HG02763 (cell line): ENCODE data around the gene IRAG1.

Experiments
- ATAC-seq: cut with Tn5 transposase; IDR thresholded peaks from one replicate; pipeline ENCODE4 v1.9.1; 2021; ENCODE audit warnings: mild to moderate bottlenecking, moderate library complexity; ENCODE audit not compliant: unreplicated experiment

The IRAG1 gene

GRCh38 chr11:10693509-10694081, at the start of gene IRAG1:
TSS of gene IRAG1 (minus strand) at chr11:10693755. CDS start at chr11:10693602, 153 bp downstream.
- ATAC-seq: no peak

DNA sequence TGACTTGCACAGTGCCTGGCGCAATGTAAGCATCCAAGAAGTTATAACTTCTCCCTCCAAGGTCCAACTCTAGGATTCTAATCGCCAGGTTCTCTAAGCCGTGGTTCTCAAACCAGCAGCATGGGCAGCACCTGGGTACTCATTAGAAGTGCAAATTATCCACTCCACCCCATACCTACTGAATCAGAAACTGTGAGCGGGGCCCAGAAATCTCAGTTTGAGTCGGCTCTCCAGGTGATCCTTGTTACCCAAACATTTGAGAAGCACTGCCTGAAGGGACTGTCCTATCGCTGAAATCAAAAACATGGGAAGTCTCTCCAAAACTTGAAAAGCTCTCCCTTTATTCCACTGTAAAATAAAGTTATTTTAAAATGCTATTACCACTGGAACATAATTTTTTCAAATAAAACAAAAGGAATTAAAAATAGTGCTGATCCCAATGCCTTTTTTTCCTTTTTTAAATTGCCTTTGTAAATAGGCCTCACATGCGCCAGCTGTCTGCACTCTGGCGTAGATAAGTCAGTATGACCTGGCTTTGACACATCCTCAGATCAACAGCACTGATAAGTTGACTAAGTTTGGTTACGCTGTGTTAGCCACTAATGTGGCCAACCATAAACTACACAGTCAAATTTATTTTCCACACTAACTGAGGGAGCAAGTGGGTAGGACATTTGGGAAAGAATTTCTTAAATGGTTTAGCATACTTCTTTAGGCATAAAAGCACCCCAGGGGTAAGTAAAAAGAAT, 49.1 kb upstream of the IRAG1 start:
- ATAC-seq: no peak

DNA sequence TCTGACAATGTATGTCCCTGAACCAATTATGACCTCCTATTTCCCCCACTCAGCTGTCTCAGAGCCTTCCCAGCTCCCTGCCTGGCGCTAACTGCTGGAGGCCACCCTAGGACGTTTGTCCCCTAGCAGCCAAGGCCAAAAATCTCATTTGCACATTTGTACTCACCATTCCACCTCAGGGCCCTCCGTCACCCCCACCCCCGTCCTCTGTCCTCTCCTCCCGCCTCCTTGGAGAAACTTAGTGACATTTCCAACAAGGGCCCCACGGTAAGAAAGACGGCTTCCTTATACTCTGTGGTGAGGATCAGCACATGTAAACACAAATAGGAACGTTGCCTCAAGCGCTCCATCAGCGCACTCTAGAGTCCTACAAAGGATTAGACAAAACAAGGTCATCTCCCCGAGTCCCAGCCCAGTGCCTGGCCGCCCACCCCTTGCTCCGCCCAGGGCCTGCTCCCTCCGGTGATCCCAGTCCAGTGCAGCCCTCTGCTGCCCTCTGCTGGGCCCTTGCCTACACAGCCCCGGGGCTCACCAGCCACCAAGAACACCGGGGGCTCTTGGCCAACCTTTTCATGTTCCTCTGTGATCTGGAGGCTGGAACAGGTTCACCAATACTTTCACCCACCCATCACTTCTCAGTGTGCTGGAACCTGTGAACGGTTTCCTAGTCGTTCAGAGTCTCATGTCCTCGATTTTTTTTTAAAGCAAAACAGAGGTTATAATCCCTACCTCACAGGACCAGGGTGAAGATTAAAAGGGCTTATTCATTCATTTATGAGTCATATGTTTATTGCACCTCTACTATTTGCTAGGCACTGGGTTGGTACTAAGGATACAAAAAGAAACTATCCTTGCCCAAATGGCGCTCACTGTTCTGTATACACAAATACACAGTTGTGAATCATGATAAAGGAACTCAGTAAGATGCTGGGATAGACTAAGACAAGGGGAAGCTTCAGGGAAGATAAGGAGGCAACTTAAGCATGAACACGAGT, 42.2 kb upstream of the IRAG1 start:
- ATAC-seq: peak; percentile 96

- no peak for ATAC-seq
These were observed 37.6 kb upstream of the IRAG1 start for GRCh38 chr11:10731064-10731680.

- ATAC-seq: no peak
These were observed 36.6 kb upstream of the IRAG1 start for GRCh38 chr11:10730151-10730550.

GRCh38 chr11:10728789-10729472, 35.4 kb upstream of the IRAG1 start:
- no peak for ATAC-seq

- ATAC-seq: no peak
These were observed 34.6 kb upstream of the IRAG1 start for GRCh38 chr11:10728154-10728553.

DNA sequence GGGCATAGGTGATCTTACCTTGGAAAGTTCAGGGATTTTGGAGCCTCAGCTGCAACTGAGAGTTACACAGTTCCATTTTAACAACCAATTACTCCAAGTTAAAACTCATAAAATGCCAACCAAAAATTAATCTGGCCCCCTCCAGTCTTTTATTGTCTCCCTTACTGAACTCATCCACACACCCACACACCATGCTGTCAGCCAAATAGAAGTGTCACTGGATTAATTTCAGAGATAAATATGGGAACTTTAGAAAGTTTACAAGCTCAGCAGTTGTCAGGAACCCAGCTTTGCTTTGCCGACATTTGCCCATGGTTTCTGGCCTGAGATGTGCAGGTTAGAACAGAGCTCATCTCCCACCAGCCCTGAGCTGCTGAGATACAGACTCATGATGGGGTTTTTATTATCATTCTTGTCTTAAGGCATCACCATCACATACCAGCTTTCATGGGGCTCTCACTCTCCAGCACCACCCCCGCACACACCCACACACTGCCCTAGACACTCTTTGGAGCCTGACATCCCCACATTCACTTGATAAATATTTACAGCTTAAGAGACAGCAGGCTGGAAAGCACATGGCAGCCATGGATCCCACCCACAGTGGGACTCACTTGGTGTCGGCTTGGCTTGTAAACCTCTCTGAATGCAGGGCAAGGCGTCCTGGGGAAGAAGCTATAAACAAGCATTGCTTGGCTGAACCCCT, 33.7 kb upstream of the IRAG1 start:
- ATAC-seq: no peak

GRCh38 chr11:10725907-10726253, 32.3 kb upstream of the IRAG1 start:
- ATAC-seq: no peak

GRCh38 chr11:10725114-10725906, 31.8 kb upstream of the IRAG1 start:
- ATAC-seq: no peak

DNA sequence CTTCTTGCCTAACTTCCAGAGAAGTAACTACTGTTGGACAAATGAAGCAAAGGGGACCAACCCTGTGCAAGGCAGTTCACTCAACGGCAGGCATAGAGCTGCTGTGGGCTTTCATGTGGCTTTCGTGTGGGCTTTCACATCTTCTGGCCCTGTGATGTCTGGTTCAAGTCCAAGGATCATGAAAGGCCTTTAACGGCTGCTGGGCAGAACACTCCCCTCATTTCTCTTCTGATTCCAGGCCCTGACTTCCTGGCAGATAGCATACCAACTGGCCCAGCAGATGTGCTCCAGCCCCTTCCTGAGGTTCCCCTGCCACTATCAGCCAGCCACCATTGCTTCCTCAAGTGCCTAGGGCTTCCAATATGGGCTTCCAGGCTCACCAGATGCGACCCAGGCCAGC, 28.8 kb upstream of the IRAG1 start:
- ATAC-seq: no peak

GRCh38 chr11:10720881-10721376, 27.4 kb upstream of the IRAG1 start:
- ATAC-seq: no peak

- no peak for ATAC-seq
These were observed 26.1 kb upstream of the IRAG1 start for GRCh38 chr11:10719616-10720015.

DNA sequence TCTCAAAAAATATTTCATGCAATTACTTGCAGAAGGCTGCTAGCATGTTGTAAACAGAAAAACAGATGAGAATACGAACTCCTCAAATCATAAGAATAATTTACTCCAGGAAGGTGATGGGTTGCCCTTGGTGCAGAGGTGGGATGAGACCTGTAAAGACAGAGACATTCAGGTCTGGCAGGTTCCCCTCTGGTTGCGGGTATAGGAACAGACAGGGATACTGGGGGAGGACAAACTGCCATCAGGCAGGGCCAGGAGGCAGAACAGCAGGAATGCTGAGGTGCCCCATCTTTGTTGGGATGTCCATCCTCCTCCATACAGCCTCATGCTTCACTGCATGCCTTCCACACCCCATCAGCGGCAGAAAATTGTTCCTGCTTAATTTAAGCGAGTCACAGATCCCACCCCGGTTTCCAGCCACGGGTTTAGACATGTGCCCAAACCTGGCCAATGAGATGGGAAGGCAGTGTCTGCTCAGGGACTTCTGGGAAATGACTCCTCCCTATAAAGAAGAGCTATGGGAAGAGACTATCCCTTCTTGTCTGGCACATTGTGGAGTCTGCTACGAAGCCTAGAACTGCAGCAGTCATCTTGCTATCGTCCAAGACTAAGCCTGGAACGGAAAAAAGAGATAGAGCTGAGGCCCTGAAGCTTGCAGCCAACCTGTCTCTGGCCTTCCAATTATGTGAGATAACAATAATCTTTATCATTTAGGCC, 23.1 kb upstream of the IRAG1 start:
- no peak for ATAC-seq

- no peak for ATAC-seq
These were observed 22.6 kb upstream of the IRAG1 start for GRCh38 chr11:10716122-10716521.

DNA sequence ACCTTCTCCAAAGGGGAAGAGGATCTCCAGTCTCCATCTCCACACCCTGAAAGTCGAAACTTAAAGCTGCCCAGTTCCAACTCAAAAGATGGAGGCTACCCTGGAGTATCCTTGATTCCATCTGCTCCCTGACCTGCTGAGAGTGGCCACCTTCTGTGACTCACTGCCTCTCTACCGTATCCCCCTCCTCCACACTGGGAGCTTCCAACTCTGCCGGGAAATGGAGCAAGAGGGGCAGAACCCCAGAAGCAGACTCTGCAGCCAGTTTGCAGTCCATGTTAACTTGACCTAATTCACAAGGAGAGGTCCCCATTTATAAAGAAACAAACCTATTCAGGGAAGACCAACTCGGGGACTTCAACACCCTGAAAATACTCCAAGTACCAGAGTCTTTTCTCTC, 22.0 kb upstream of the IRAG1 start:
- ATAC-seq: no peak

DNA sequence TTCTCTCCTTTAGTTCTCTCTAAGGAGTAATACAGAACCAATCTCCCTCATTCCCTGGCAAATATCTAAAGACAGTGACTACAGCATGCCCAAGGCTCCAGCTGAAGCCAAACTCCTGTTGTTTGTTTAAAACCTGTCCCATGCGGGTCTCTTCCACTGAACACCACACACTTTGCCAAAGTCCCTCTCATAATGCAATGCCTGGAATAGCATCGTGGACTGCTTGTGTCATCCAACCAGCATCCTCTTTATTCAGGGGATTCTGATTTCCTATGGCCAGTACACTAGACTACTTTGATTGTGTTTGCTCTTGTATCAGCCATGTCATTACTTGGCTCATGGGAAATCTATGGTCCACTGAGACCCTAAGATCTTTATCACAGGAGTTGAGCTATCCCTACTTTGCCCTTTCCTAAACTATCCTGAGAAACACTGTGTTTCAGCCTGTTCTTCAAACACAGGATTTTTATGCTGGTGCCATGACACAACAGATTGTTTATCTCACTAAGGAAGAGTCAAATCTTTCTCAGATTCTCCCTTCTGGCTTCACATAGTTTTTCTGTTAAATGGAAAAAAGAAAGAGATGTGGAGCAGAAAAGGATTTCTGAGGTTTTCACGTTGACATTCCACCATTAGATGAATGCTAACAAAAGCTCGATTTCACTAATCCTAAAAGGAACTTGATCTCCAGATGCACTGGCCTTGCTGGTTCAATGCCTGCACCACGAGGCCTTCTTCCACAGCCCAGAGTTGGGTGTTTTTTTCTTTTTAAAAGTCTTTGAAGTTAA, 15.9 kb upstream of the IRAG1 start:
- no peak for ATAC-seq

GRCh38 chr11:10708131-10708530, 14.6 kb upstream of the IRAG1 start:
- no peak for ATAC-seq
